Activated B cell treated with CpG ODN at 0.5 μM for 24 hours (primary cell): ENCODE data around the gene XRCC4. TPM values are rescaled to one million over a fixed set of nuclear protein-coding genes. Genes with fewer than 3 reads are reported as not detected.

Experiments used
- ATAC-seq: fragments of 200-7000 bp; cut with Tn5 transposase; one replicate; pipeline ENCODE4 v1.10.0; 2021; ENCODE audit warnings: low read depth, mild to moderate bottlenecking, moderate library complexity
- CTCF ChIA-PET: fragments of 350-600 bp; sonication (Branson Sonifier 250); formaldehyde crosslinking; loops from one replicate; lab custom pipeline; 2021; ENCODE audit warnings: antibody characterized with exemption; lab: Charles Lee
- POLR2A ChIA-PET: fragments of 350-600 bp; sonication (Branson Sonifier 250); formaldehyde crosslinking; loops from one replicate; lab custom pipeline; 2021; ENCODE audit warnings: antibody characterized with exemption; lab: Charles Lee
- DNase-seq: peaks from one replicate; pipeline ENCODE4 v3.0.0; 2022
- H3K27ac Mint-ChIP-seq: one replicate; pipeline ENCODE4 v1.8.0; 2020; ENCODE audit warnings: mixed read lengths
- H3K27me3 Mint-ChIP-seq: one replicate; pipeline ENCODE4 v1.8.0; 2021; ENCODE audit warnings: mixed read lengths
- H3K36me3 Mint-ChIP-seq: one replicate; pipeline ENCODE4 v1.8.0; 2021; ENCODE audit warnings: low read depth, mixed read lengths
- H3K4me1 Mint-ChIP-seq: one replicate; pipeline ENCODE4 v1.8.0; 2021; ENCODE audit warnings: mixed read lengths
- H3K4me3 Mint-ChIP-seq: one replicate; pipeline ENCODE4 v1.8.0; 2020; ENCODE audit warnings: mild to moderate bottlenecking, mixed read lengths
- H3K9me3 Mint-ChIP-seq: one replicate; pipeline ENCODE4 v1.8.0; 2020; ENCODE audit warnings: mixed read lengths
- CTCF ChIP-seq: fragments of 200-600 bp; IDR thresholded peaks from one replicate; pipeline ENCODE4 v1.8.0; 2022; ENCODE audit warnings: antibody characterized with exemption, mild to moderate bottlenecking
- intact Hi-C: fragments of 100-400 bp; cut with micrococcal nuclease; formaldehyde crosslinking; loops from one replicate; pipeline ENCODE4 v1.15.1; 2024
- total RNA-seq: library from RNA; stranded (reverse); gene quantifications from 2 replicates; pipeline ENCODE4 v1.2.3, GENCODE V29; 2022

XRCC4 gene
- 8.1 and 8.5 TPM in 2 replicates for total RNA-seq

- H3K4me1 Mint-ChIP-seq = peaks cover 40% of the 10 kb centered on the region
- ChIA-PET CTCF (no interaction called here), POLR2A (interaction anchor here (0.6 to 2.4 kb wide), 9 partner anchors 9 to 1326 kb away, joined by 3 to 18 read pairs (median 4); partner anchors contain the start of genes RPS23 and SSBP2)
- TF ChIP-seq CTCF = no peak
- peak; percentile 80 for DNase-seq
- H3K27me3 Mint-ChIP-seq = no peaks in the 10 kb centered on the region
- ATAC-seq = peak; percentile 99
- intact Hi-C loops = loop anchor here (1.0 to 10.0 kb wide), 10 partner anchors 10 to 1776 kb away; partner anchors contain the start of genes RPS23, SSBP2, VCAN and ZCCHC9
- no peaks in the 10 kb centered on the region for H3K9me3 Mint-ChIP-seq
- peak within 1 kb of the TSS; percentile 99 for H3K27ac Mint-ChIP-seq
- H3K4me3 Mint-ChIP-seq = peak within 1 kb of the TSS; percentile 100
- H3K36me3 Mint-ChIP-seq = peaks cover 38% of the 10 kb centered on the region
Measured at GRCh38 chr5:83076742-83077661, at the start of gene XRCC4, which contains the start of gene TMEM167A. XRCC4 (plus strand) TSS chr5:83077547; CDS start chr5:83104920, 27,373 bp downstream. TMEM167A (minus strand) TSS chr5:83077394; CDS start chr5:83077323, 71 bp downstream.

GRCh38 chr5:83029912-83030311 is 47.4 kb upstream of the XRCC4 start:
- Mint-ChIP-seq H3K27ac (no peak overlapping the region), H3K4me3 (no peak overlapping the region), H3K27me3 (peaks cover under 1% of the 10 kb centered on the region), H3K9me3 (peaks cover 2% of the 10 kb centered on the region), H3K4me1 (peaks cover 15% of the 10 kb centered on the region), H3K36me3 (no peaks in the 10 kb centered on the region)
- ChIA-PET POLR2A (no interaction called here), CTCF (no interaction called here)
- DNase-seq = no peak
- no peak for ATAC-seq
- intact Hi-C loops = no loop called here
- no peak for TF ChIP-seq CTCF

- no peak overlapping the region for H3K4me3 Mint-ChIP-seq
- peaks cover 3% of the 10 kb centered on the region for H3K27me3 Mint-ChIP-seq
- POLR2A ChIA-PET = no interaction called here
- TF ChIP-seq CTCF = no peak
- H3K36me3 Mint-ChIP-seq = no peaks in the 10 kb centered on the region
- CTCF ChIA-PET = no interaction called here
- ATAC-seq (no peak), DNase-seq (no peak)
- intact Hi-C loops = no loop called here
- H3K27ac Mint-ChIP-seq = no peak overlapping the region
- peaks cover 2% of the 10 kb centered on the region for H3K9me3 Mint-ChIP-seq
- peaks cover 12% of the 10 kb centered on the region for H3K4me1 Mint-ChIP-seq
Measured at GRCh38 chr5:83031381-83031780, 46.0 kb upstream of the XRCC4 start.

- no peak overlapping the region for H3K27ac Mint-ChIP-seq
- intact Hi-C loops = no loop called here
- POLR2A ChIA-PET = no interaction called here
Measured at GRCh38 chr5:83034036-83034435, 43.3 kb upstream of the XRCC4 start.

More at GRCh38 chr5:83034036-83034435, 43.3 kb upstream of the XRCC4 start:
- TF ChIP-seq CTCF = no peak
- Mint-ChIP-seq H3K4me3 (no peak overlapping the region), H3K36me3 (no peaks in the 10 kb centered on the region), H3K27me3 (peaks cover 3% of the 10 kb centered on the region), H3K9me3 (no peaks in the 10 kb centered on the region), H3K4me1 (no peaks in the 10 kb centered on the region)
- DNase-seq (no peak), ATAC-seq (no peak)
- CTCF ChIA-PET = no interaction called here
